HG03280 (cell line): ENCODE data around the gene AVPR2.

Experiments
- ATAC-seq: cut with Tn5 transposase; IDR thresholded peaks from one replicate; pipeline ENCODE4 v1.9.1; 2021; ENCODE audit warnings: mild to moderate bottlenecking, moderate library complexity; ENCODE audit not compliant: unreplicated experiment

AVPR2 gene

DNA sequence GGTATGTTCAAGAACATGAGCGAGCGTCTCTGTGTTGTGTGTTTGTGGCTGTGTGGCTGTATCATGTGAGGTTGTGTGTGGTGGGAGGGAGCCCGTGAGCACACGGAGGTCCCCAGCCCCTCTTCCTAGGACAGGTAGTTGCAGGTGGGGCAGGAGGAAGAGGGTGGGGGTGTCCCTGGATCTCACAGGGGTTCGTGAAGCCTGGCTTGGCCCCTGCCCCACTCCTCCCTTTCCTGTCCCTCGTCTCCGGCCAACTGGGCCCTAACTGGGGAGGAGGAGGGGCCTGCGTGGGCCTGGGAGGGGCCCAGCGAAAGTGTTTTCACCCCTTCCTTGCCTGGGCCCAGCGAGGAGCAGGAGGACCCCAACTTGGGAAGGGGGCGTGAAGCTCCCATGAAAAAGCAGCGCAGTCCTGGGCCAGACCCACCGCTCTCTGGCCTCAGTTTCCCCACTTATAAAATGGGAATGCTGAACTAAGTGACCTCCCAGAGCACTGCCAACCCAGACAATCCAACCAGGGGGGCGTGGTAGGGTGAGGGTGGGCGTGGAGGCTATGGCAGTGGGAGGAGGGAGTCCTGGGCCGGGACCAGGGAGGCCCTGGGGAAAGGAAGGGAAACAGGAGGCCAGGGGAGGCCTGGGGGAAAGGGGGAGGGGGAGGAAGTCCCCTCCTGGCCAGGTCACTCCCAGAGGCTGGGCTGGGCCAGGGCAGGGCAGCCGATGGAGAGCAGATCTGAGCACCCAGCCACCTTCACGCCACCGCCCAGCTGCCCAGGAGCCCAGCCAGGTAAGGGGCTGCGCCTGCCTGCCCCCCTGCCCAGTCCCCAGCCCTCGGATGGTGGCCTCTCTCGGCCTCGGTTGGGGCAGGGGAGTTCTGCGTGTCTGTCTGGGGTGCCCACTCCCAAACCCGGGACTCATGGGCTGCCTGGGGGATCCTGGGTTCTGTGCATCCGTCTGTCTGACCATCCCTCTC lies at the start of gene AVPR2:
AVPR2 (plus strand) TSS at position 683 of the 967 bp plus-strand sequence. CDS start 473 bp downstream, outside the sequence.
- ATAC-seq: no peak

DNA sequence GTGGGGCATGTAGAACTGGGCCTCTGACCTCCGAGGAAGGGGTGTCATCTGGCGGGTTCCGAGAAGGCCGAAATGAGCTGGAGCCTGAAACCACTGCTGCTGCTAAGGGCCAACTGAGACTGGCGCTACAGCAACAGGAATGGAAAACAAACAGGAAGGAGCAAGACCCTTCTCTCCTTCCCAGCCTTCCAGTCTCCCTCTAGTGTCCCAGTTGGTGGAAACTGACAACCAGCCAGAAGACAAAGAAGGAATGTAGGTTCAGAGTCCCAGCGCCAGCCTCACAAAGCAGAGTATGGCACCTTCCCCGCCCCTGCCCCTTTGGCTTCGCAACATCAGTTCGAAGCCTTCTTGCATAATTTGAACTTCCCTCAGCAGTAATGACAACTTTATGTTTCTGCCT lies 49.8 kb upstream of the AVPR2 start:
- ATAC-seq: no peak

DNA sequence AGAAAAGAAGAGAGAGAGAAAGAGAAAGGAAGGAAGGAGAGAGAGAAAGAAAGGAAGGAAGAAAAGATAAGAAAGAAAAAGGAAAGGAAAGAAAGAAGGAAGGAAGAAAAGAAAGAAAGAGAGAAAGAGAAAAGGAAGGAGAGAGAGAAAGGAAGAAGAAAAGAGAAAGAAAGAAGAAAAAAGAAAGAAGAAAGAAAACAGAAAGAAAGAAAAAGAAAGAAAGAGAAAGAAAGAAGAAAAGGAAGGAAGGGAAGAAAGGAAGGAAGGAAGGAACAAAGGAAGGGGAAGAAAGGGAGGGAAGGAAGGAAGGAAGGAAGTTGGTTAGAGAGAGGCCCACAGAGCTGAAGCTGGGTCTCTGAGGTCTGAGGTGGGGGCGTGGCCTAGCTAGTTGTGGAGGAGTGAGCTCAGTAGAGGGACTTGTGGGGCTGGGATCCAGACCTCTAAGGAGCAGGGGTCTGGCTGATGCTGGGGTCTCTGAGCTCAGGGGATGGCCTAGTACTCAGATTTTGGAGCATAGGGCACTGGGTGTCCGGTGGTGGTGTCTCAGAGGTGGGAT lies 47.0 kb upstream of the AVPR2 start:
- no peak for ATAC-seq

DNA sequence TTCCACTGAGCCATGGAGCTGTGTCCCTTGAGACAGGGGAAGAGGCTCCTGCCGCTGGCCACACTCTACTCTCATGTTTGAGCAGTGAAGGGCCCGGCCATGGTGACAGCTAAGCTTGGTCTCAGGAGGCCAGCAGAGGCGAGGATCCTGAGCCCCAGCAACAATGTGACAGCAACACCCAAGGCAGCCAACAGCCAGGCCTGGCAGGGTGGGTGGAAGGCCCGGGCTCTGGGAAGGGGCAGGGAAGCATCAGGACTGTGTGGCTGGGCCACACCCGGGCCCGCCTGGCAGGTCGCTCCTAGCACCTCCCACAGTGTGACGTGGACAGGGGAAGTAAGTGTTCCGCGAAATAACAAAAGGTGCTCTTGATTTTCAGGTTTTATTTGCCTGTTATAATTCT lies 43.3 kb upstream of the AVPR2 start:
- ATAC-seq: no peak

DNA sequence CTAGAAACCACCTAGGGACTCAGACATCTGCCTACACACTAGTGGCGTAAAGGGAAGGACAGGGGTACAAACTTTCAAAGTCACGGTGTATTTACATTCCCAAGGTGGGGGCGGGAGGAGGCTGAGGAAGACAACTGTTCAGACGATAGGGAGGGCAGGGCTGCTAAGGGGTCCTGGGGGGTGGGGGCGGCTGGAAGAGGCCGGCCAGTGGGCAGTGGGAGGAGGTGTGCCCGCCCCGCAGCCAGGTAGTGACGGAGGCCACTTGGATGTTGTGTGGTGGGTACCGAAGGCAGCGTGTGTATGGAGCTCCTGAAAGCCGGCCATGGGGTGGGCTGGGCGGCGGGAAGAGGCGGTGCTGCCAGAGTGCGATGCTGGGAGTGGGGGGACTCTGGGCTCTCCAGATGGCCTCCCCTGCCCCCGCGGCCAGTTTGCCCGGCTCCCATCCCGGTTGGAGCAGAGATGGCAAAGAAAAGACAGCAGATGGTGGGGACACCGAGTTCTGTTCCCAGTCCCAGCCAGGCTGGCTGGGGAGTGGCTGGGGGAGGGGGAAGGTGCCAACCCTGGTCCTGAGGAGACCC lies 42.7 kb upstream of the AVPR2 start:
- no peak for ATAC-seq

DNA sequence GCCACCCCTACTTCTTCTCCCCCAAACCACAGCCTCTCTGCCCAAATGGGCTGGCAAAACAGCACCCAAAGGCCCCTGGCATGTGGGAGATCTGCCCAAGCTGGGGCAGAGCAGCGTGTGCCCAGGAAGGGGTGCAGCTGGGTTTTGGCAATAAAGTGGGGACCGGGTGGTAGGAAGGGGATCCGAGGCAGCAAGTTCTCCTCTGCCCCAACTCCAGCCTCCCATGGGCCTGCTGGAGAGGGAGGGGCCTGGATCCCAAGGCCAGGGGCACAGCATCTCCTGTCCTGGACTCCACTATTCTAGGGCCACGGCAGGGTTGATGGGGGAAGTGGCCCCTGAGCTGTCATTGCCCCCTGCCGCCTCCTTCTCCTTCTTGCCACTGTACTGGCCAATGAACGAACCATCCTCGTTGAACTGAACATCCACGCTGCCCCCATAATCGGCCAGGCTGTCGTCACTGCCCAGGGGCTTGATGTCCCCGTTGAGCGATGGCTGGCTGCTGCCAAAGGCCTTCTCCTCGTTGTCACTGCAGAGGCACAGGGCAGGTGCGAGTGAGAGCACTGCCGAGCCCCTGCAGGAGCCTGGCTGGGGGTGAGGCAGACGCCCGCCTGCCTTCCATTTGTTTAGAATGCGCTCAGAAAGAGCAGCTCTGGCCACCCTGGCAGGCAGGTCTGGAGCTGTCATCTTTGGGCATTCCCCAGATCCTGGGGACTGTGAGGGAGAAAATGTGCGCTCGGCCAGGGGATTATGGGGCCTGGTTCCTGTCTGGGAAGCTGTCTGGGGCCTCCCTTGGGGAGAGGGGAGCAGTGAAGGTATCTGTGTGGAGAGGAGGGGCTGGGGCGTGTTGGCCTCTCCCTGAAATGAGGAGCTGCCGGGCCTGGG lies 41.9 kb upstream of the AVPR2 start:
- no peak for ATAC-seq

DNA sequence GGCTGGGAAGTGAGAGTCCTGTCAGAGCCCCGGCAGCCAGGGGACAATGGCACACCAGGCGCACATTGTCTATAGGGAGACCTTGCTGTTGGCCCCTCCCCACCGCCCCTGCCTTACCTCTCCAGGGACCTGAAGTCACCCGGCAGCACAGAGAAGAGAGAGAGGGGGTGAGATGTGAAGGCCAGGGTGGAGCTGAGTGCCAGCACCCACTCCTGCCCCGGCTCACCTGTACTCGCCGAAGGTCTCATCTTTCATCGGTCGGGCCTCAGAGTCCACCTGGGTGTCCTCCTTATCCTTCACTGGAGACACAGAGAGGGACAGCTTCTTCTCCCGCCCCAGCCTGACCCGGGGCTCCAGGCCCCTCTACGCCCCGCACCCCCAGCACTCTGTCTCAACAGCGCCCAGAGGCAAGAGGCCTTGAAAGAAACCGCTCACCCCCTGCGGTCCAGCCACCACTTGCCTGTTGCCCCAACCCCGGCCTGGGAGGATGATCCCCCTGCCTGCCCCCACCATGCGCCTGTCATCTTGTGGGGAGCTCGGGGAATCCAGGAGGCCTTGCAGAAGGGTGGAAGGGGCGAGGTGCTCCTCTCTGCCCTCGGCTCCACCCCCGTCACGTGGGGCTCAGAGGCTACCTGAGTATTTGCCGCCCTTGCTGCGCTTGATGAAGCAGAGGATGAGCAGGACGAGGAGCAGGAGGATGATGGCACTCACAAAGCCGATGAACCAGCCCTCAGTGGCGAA lies 41.1 kb upstream of the AVPR2 start:
- ATAC-seq: no peak

DNA sequence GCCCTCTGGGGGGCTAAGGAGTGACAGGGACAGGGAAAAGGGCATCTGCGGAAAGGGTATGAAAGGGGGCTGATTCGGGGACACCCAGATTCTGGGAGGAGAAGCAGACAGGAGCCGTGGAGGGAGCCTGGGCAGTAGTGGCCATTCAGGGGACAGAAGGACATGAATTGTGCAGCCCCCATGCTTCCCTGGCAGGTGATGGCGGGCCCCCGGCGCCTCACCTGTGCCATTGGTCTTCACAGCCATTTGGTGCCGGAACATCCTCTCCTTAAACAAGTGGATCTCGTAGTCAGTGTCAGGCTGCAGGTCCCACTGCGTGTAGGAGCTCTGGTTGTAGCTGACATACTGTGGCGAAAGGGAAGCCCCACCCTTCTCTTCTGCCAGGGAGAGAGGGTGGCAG lies 40.4 kb upstream of the AVPR2 start:
- ATAC-seq: no peak

DNA sequence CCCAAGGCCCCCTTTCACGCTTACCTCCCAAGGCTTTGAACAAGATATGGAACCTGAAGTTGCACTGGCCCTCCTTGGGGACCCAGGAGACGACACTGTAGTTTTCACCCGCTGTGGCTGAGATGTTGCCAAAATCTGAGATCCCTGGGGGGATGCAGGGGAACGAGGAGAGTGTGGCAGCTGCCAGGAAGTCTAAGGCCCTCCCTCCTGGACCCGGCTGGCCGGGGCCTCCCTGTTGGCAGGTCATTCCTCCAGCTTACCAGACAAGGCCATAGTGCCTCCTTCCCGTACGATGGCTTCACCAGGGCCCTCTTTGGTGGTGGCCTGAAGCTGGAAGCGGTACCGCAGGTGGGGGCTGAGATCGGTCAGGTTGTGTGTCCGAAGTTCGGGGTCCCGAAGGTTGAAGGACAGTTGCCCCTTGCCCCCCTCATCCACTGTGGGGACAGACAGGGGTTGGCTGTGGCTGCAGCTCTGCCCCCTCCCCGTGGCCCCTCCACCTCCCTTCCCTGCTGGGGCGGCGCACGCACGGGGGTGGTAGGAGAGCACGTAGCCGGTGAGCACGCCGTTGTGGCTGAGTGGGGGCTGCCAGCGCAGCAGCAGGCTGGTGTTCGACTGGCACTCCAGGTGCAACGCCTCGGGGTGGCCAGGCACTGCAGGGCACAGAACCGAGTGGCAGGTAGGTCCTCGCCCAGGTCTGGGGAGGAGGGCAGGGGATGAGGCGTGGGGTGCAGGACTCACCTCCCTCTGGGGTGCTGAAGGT lies 39.7 kb upstream of the AVPR2 start:
- no peak for ATAC-seq

DNA sequence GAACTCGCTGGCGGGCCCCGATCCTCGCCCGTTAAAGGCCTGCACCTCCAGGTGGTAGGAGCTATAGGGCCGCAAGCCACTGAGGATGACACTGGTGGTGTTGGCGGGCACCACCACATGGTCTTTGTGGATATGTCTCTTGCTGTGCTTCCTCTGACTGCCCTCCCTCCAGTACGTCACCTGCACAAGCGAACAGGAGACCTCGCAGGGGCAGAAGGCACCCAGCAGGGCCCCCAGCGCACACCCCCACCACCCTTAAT lies 39.2 kb upstream of the AVPR2 start:
- ATAC-seq: no peak

DNA sequence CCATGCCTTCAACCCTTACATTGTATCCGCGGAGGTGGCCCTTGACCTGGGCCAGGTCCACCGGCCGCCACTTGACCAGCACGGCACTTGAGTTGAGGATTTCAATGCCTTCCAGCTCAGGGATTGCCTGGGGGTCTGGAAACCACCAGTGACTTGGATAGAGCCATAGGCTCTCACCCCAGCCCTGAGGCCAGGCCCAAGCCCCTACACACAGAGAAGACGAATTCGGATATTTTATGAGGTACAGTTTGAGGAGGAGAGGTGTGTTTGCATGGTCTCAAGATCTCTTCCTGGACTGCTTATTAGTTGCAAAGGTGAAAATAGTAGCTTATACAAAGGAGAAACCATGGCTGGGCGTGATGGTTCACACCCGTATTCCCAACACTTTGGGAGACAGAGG lies 38.8 kb upstream of the AVPR2 start:
- ATAC-seq: no peak

DNA sequence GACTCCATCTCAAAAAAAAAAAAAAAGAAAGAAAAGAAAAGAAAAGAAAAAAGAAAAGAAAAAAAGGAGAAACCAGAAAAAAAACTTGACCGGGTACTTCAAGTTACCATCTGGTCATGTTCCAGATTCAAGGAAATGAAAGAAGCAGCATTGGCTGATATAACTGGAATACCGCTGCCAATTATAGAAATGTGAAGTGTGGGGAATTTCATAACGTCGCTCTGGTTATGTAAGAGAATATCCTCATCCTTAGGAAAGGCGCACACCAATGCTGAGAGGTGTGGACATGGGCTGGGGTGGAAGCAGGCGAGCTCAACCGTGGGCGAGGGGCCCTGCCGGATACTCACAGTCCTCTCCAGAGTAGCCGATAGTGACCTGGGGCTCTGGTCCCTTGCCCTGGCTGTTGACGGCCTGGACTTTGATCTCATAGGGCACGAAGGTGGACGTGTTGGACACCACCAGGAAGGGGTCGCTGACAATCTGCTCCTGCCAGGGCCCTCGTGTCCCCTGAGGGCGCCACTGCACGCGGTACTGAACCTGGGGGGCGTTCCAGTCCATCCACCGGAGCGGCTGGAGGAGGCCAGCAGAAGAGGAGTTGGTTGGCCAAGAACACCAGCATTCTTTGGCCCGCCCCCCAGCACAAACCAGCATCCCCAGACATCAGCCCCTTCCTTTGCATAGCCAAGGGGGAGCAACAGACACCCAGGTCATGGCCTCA lies 38.0 kb upstream of the AVPR2 start:
- ATAC-seq: no peak

DNA sequence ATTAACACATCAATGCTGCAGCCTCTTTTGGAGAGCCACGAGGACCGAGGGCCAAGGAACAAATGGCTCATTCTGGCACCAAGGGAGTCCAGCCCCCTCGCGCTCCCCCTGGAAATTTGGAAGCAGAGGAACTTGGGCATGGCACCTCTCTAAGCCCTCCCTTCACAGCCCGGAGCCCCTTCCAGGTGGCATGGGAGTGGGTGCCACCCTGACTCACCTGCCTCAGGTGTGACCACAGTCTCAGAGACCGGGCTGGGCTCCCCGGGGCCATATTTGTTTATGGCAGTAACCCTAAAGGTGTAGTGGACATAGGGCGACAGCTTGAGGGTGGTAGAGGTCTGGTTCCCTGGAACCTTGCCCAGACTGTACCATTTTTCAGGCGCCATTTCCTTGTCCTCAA lies 37.3 kb upstream of the AVPR2 start:
- no peak for ATAC-seq

DNA sequence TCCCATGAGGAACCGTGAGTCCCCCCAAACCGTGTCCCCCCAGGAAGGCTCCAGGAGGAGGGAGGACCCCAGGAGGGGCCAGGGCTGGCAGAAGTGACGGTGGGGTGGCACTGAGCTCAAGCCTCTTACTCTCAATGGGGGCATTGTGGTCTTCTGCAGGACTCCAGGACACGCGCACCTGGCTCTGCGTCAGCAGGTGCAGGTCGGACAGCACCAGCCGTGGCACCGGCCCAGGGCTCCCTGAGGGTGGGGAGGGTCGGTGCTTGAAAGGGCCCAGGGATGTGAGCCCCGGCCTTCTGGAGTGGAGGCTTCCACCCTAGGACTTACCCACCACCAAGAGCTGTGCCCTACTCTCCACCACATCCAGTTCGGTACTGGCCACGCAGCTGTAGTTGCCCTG lies 36.8 kb upstream of the AVPR2 start:
- ATAC-seq: no peak

DNA sequence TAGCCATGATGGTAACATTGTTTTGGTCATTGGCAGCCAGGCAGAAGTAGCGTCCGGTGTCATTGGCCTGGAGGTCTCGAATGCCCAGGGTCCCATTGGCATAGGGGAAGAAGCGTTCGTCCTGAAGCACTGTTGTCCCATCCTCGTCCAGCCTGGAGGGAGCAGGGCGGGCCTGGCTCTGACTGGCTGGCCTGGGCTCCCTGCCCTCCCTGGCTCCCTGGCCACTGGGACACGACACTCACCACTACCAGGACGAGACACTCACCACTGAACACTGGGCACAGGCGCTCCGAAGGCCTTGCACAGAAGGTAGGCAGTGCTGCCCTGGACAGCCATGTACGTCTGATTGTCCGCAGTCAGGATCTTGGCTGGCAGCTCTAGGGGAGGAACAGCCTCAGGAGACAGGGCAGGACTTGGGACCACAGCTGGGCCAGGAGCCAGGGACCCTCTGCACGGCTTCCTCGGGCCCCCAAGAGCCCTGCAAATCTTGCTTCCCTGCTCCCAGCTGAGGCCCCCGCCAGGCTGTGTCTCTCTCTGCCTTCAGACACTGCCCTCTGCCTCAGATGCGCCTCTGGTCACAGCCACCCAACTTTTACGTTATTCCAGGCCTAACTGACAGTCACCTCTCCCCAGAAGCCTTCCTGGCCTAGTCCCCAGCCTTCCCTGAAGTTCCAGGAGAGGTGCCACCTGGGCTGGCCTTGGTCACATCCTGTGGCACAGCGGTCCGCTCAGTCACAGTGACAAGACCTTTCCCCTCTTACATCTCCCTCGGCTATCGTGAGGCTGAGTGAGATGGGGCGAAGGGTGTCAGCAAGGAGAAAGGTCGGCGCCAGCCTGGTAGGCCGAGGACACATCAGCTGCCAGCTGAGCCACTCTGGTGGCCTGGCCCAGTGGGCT lies 35.6 kb upstream of the AVPR2 start:
- ATAC-seq: no peak

DNA sequence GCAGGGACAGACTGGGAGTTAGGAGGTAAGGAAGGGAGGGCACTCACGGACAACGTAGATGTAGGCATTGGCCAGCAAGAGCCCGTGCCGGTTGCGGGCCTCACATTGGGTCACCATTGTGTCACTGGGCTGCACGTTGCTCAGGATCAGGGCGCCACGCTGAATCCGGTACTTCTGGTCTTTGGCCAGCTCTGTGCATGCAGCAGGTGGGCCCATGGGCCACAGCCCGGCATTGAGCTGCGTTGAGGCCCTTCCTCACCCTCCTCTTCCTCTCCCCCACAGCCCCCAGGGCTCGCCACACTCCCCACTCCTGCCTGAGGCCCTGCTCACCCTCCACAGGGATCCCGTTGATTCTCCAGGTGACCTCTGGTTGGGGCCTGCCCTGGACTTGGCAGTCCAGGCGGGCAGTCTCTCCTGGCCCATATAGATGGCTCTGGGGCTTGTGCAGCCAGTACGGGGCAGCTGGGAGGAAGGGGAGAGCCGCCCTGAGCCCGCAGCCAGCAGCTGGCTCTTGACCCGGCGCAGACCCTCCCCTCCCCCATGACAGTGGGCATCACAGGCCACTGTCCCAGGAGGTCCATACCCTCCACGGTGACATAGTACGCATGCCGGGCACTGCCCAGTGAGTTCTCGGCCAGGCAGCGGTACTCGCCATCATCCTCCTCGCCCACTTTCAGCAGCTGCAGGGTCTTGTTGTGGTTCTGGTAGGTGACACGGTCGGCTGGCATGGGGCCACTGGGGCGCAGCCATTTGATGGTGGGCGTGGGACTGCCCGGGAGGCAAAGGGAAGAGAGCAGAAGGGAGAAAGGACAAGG lies 34.8 kb upstream of the AVPR2 start:
- ATAC-seq: no peak

DNA sequence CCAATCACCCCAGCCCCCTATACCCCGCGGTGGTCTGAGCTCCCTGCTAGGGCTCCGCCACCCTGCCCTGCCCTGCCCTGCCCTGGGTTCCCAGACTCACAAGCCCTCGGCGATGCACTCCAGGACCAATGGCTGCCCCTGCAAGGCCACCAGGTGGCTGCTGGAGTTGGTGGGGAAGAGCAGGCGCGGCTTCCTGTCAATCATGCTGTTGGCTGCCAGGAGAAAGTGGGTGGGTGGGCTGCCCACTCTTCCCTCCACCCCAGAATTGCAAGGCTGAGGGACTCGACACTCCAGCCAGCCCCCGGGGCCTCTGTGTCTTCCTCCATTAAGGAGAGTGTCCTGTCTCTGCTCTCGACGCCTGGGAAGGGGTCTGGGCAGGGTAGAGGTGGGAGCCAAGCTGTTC lies 34.2 kb upstream of the AVPR2 start:
- ATAC-seq: no peak
